HG03565 (cell line): Measurements from ENCODE around the gene COL1A2.

Experiments used
- ATAC-seq: cut with Tn5 transposase; IDR thresholded peaks from one replicate; pipeline ENCODE4 v1.9.1; 2021; ENCODE audit warnings: mild to moderate bottlenecking, moderate library complexity; ENCODE audit not compliant: unreplicated experiment

COL1A2 gene

GRCh38 chr7:94432817-94433216 is 38.1 kb downstream of the COL1A2 start:
- ATAC-seq = no peak

GRCh38 chr7:94433224-94433623 is 38.5 kb downstream of the COL1A2 start:
- ATAC-seq = no peak

GRCh38 chr7:94434042-94434441 is 39.3 kb downstream of the COL1A2 start:
- no peak for ATAC-seq

- peak; percentile 90 for ATAC-seq
These were observed 41.4 kb downstream of the COL1A2 start for GRCh38 chr7:94436018-94436604.

- no peak for ATAC-seq
These were observed 42.0 kb downstream of the COL1A2 start for GRCh38 chr7:94436700-94437099.

- no peak for ATAC-seq
These were observed 45.2 kb downstream of the COL1A2 start for GRCh38 chr7:94439893-94440381.

- no peak for ATAC-seq
These were observed 45.9 kb downstream of the COL1A2 start for GRCh38 chr7:94440451-94441039.

- no peak for ATAC-seq
These were observed 46.4 kb downstream of the COL1A2 start for GRCh38 chr7:94441138-94441537.

GRCh38 chr7:94442639-94443038 is 47.9 kb downstream of the COL1A2 start:
- ATAC-seq = no peak

- ATAC-seq = no peak
These were observed 50.1 kb downstream of the COL1A2 start for GRCh38 chr7:94444813-94445212.

GRCh38 chr7:94445696-94446194 is 51.0 kb downstream of the COL1A2 start:
- no peak for ATAC-seq

- no peak for ATAC-seq
These were observed 51.6 kb downstream of the COL1A2 start for GRCh38 chr7:94446308-94446707.

GRCh38 chr7:94449151-94449725 is 54.5 kb downstream of the COL1A2 start:
- peak; percentile 55 for ATAC-seq

- ATAC-seq = no peak
These were observed 55.5 kb downstream of the COL1A2 start for GRCh38 chr7:94450044-94450697.

- no peak for ATAC-seq
These were observed 56.5 kb downstream of the COL1A2 start for GRCh38 chr7:94451187-94451586.

GRCh38 chr7:94452239-94452638 is 57.5 kb downstream of the COL1A2 start:
- no peak for ATAC-seq

GRCh38 chr7:94453898-94454297 is 59.2 kb downstream of the COL1A2 start:
- no peak for ATAC-seq

- no peak for ATAC-seq
These were observed 63.3 kb downstream of the COL1A2 start for GRCh38 chr7:94458041-94458440.

- no peak for ATAC-seq
These were observed 71.8 kb downstream of the COL1A2 start for GRCh38 chr7:94466516-94466915.

GRCh38 chr7:94471604-94472003 is 76.9 kb downstream of the COL1A2 start:
- ATAC-seq = no peak

- ATAC-seq = peak; percentile 41
These were observed 77.9 kb downstream of the COL1A2 start for GRCh38 chr7:94472608-94473007.
